Keratinocyte (primary cell): ENCODE data around the gene BBLN. TPM values are rescaled to one million over a fixed set of nuclear protein-coding genes. Genes with fewer than 3 reads are reported as not detected.

Source experiments
- DNase-seq: peaks from one replicate; pipeline ENCODE4 v3.0.0-alpha.2; 2011; ENCODE audit warnings: low read depth, missing footprints, low spot score
- FAIRE-seq: peaks from 2 replicates; lab custom pipeline; 2011; peaks lifted over from hg19 to GRCh38; lab: Jason Lieb, UNC
- H2AFZ ChIP-seq: 2 replicates; pipeline ENCODE4 v1.6.0; 2012; ENCODE audit warnings: low read length, control low read depth, inconsistent platforms; ENCODE audit not compliant: control insufficient read depth
- H3K27ac ChIP-seq: 2 replicates; pipeline ENCODE4 v1.5.1; 2011; ENCODE audit warnings: low read length; ENCODE audit not compliant: control insufficient read depth, insufficient read depth
- H3K27me3 ChIP-seq: 3 replicates; pipeline ENCODE4 v1.6.0; 2011; ENCODE audit warnings: low read length; ENCODE audit not compliant: control insufficient read depth, insufficient read depth; ENCODE audit errors: extremely low read depth
- H3K36me3 ChIP-seq, 2 experiments: 2 replicates in 1 of 2; 3 replicates in 1 of 2; pipeline ENCODE4 v1.5.1; 2011; ENCODE audit warnings: low read length in 2 of 2, mild to moderate bottlenecking in 1 of 2; ENCODE audit not compliant: control insufficient read depth in 2 of 2, insufficient read depth in 2 of 2; ENCODE audit errors: extremely low read depth in 1 of 2
- H3K4me1 ChIP-seq: 3 replicates; pipeline ENCODE4 v1.5.1; 2011; ENCODE audit warnings: low read length; ENCODE audit not compliant: control insufficient read depth, insufficient read depth; ENCODE audit errors: extremely low read depth
- H3K4me2 ChIP-seq: 3 replicates; pipeline ENCODE4 v1.6.0; 2011; ENCODE audit warnings: low read depth, low read length; ENCODE audit not compliant: control insufficient read depth, insufficient read depth; ENCODE audit errors: extremely low read depth
- H3K4me3 ChIP-seq, 3 experiments: fragments of 200-600 bp in 1 of 3; sonication (generic) in 1 of 3; 2 replicates in 2 of 3; 3 replicates in 1 of 3; pipeline ENCODE4 v1.5.1; 2011 to 2016; ENCODE audit warnings: low read length in 3 of 3, mild to moderate bottlenecking in 3 of 3, control low read depth in 2 of 3, inconsistent platforms in 1 of 3, low read depth in 1 of 3, mixed read lengths in 1 of 3, mixed run types in 1 of 3, moderate library complexity in 1 of 3; ENCODE audit not compliant: control insufficient read depth in 2 of 3, insufficient read depth in 2 of 3; ENCODE audit errors: extremely low read depth in 1 of 3
- H3K79me2 ChIP-seq: 2 replicates; pipeline ENCODE4 v1.6.0; 2012; ENCODE audit warnings: low read length; ENCODE audit not compliant: control insufficient read depth, insufficient read depth
- H3K9ac ChIP-seq: 3 replicates; pipeline ENCODE4 v1.6.0; 2011; ENCODE audit warnings: low read length; ENCODE audit not compliant: control insufficient read depth, insufficient read depth; ENCODE audit errors: extremely low read depth
- H3K9me1 ChIP-seq: 3 replicates; pipeline ENCODE4 v1.6.0; 2011; ENCODE audit warnings: low read length; ENCODE audit not compliant: control insufficient read depth, insufficient read depth; ENCODE audit errors: extremely low read depth
- H3K9me3 ChIP-seq: 2 replicates; pipeline ENCODE4 v1.5.1; 2012; ENCODE audit warnings: low read depth, low read length; ENCODE audit not compliant: control insufficient read depth
- H4K20me1 ChIP-seq: 3 replicates; pipeline ENCODE4 v1.6.0; 2011; ENCODE audit warnings: low read length; ENCODE audit not compliant: control insufficient read depth, insufficient read depth; ENCODE audit errors: extremely low read depth
- EZH2 ChIP-seq: IDR thresholded peaks from one replicate; pipeline ENCODE4 v1.6.1; 2012; ENCODE audit warnings: inconsistent platforms, mild to moderate bottlenecking, low read length, moderate library complexity
- dilution Hi-C: fragments of 300-500 bp; cut with MboI; formaldehyde crosslinking; loops from one replicate; pipeline ENCODE4 v1.7.0; 2020; ENCODE audit warnings: low sequenced_read_pairs; ENCODE audit not compliant: extremely low pct_ligation_motif_present
- polyA plus RNA-seq, 5 experiments: library from polyadenylated mRNA; depleted of rRNA in 3 of 5; stranded (reverse) in 3 of 5; stranded (forward) in 1 of 5; unstranded in 1 of 5; fragments of >200 nt; gene quantifications; 1 replicate in 1 of 5; 2 replicates in 3 of 5; 3 replicates in 1 of 5; pipeline versions ENCODE4 v1.2.1 to v1.2.3, GENCODE V29; 2011 to 2012; ENCODE audit warnings: missing spikeins in 2 of 5, low read depth in 1 of 5, low replicate concordance in 1 of 5
- TF ChIP-seq, protein P1 (sequence below), 3 experiments: IDR thresholded peaks in 1 of 3; conservative IDR thresholded peaks in 1 of 3; optimal IDR thresholded peaks in 1 of 3; 2 replicates in 2 of 3; 3 replicates in 1 of 3; pipeline versions ENCODE3 to v1.5.1; 2011; ENCODE audit warnings: low read length in 3 of 3, mild to moderate bottlenecking in 3 of 3, moderate library complexity in 2 of 3, control low read depth in 1 of 3, inconsistent platforms in 1 of 3; ENCODE audit not compliant: insufficient read depth in 2 of 3; ENCODE audit errors: extremely low read depth in 1 of 3

BBLN gene
- polyA plus RNA-seq, 1 donor (not counting 4 experiments of a cell fraction or from before 2014, with no cell fraction given), result 35.9 TPM

- no peak overlapping the region for H3K9ac ChIP-seq
- no peak for TF ChIP-seq EZH2
- TF ChIP-seq, protein P1, sequence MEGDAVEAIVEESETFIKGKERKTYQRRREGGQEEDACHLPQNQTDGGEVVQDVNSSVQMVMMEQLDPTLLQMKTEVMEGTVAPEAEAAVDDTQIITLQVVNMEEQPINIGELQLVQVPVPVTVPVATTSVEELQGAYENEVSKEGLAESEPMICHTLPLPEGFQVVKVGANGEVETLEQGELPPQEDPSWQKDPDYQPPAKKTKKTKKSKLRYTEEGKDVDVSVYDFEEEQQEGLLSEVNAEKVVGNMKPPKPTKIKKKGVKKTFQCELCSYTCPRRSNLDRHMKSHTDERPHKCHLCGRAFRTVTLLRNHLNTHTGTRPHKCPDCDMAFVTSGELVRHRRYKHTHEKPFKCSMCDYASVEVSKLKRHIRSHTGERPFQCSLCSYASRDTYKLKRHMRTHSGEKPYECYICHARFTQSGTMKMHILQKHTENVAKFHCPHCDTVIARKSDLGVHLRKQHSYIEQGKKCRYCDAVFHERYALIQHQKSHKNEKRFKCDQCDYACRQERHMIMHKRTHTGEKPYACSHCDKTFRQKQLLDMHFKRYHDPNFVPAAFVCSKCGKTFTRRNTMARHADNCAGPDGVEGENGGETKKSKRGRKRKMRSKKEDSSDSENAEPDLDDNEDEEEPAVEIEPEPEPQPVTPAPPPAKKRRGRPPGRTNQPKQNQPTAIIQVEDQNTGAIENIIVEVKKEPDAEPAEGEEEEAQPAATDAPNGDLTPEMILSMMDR (optimal IDR thresholded peaks at IDR 0.05 in 1 of 3, IDR thresholded peaks at IDR 0.05 in 1 of 3, conservative IDR thresholded peaks at IDR 0.05 in 1 of 3; ENCODE audit: extremely low read depth in 1 of 3, insufficient read depth in 2 of 3, low read length in 3 of 3), result no peak
- dilution Hi-C loops, result no loop called here
- no peak overlapping the region for H3K4me3 ChIP-seq
- no peak overlapping the region for H3K27ac ChIP-seq
- H4K20me1 ChIP-seq, result no peaks in the 10 kb centered on the region
- H3K79me2 ChIP-seq, result no peaks in the 10 kb centered on the region
- H3K4me1 ChIP-seq, result peaks cover 9% of the 10 kb centered on the region
- peaks cover 24% of the 10 kb centered on the region for H3K27me3 ChIP-seq
- no peak overlapping the region for H3K4me2 ChIP-seq
- FAIRE-seq, result no peak
- H3K9me3 ChIP-seq, result no peaks in the 10 kb centered on the region
- no peaks in the 10 kb centered on the region for H3K36me3 ChIP-seq
- H2AFZ ChIP-seq, result no peak overlapping the region
- no peaks in the 10 kb centered on the region for H3K9me1 ChIP-seq
- DNase-seq, result no peak
Observed at GRCh38 chr9:128206916-128207910, 47.1 kb downstream of the BBLN start.

DNA sequence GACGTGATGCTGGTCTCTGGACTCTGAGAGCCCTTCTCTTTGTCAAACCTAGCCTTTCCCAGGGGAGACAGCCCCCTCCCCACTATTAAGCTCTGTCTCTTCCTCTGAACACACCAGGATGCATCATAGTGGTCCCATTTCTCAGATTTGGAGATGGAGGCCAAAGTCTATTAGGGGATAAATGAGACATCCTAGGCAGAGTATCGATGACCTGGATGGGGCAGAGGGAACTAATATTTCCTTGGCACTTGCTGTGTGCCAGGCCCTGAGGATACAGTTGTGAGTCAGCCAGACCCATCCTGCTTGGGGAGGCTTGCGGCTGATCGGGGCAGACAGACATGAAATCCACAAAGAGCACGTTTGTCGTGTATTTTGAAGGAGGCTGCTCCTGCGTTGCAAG lies 48.3 kb downstream of the BBLN start:
- no peaks in the 10 kb centered on the region for H3K9me1 ChIP-seq
- peaks cover 25% of the 10 kb centered on the region for H3K27me3 ChIP-seq
- H3K4me3 ChIP-seq, result no peak overlapping the region
- dilution Hi-C loops, result no loop called here
- H3K79me2 ChIP-seq, result no peaks in the 10 kb centered on the region
- no peak overlapping the region for H3K27ac ChIP-seq
- H3K9me3 ChIP-seq, result no peaks in the 10 kb centered on the region
- no peaks in the 10 kb centered on the region for H4K20me1 ChIP-seq
- FAIRE-seq (no peak), DNase-seq (no peak)
- no peak overlapping the region for H3K9ac ChIP-seq
- no peaks in the 10 kb centered on the region for H3K36me3 ChIP-seq
- H2AFZ ChIP-seq, result no peak overlapping the region
- TF ChIP-seq, protein P1 (optimal IDR thresholded peaks at IDR 0.05 in 1 of 3, IDR thresholded peaks at IDR 0.05 in 1 of 3, conservative IDR thresholded peaks at IDR 0.05 in 1 of 3; ENCODE audit: extremely low read depth in 1 of 3, insufficient read depth in 2 of 3, low read length in 3 of 3), result no peak
- TF ChIP-seq EZH2, result no peak
- peak overlapping the region; percentile 6 for H3K4me2 ChIP-seq
- peaks cover 9% of the 10 kb centered on the region for H3K4me1 ChIP-seq
